GM12892 (cell line): Measurements from ENCODE around the gene PPP1R14B.

Source experiments
- POLR2A ChIP-seq: IDR thresholded peaks from 2 replicates; pipeline ENCODE4 v1.6.1; 2011; ENCODE audit warnings: low read depth, low read length, control low read depth
- POLR2AphosphoS5 ChIP-seq: IDR thresholded peaks from 2 replicates; pipeline ENCODE4 v1.6.1; 2011; ENCODE audit warnings: low read depth, low read length, control low read depth

- TF ChIP-seq POLR2A (peak; percentile 77; the same call in 1 of the 2 replicates), POLR2AphosphoS5 (peak; percentile 49; the same call in 1 of the 2 replicates)
Measured at GRCh38 chr11:64225608-64226506, 20.9 kb downstream of the PPP1R14B start, which contains the start of the genes NUDT22 and TRPT1.
